HG02610 (cell line): Measurements from ENCODE around the gene UBE2B.
"Not testable (repeated sequence)": the region's sequence is repeated elsewhere in the genome, so short reads cannot be mapped to it uniquely, and the experiment has no call there.

Source experiments
- ATAC-seq: cut with Tn5 transposase; IDR thresholded peaks from one replicate; pipeline ENCODE4 v1.9.1; 2021; ENCODE audit warnings: mild to moderate bottlenecking, moderate library complexity; ENCODE audit not compliant: unreplicated experiment

Gene UBE2B

DNA sequence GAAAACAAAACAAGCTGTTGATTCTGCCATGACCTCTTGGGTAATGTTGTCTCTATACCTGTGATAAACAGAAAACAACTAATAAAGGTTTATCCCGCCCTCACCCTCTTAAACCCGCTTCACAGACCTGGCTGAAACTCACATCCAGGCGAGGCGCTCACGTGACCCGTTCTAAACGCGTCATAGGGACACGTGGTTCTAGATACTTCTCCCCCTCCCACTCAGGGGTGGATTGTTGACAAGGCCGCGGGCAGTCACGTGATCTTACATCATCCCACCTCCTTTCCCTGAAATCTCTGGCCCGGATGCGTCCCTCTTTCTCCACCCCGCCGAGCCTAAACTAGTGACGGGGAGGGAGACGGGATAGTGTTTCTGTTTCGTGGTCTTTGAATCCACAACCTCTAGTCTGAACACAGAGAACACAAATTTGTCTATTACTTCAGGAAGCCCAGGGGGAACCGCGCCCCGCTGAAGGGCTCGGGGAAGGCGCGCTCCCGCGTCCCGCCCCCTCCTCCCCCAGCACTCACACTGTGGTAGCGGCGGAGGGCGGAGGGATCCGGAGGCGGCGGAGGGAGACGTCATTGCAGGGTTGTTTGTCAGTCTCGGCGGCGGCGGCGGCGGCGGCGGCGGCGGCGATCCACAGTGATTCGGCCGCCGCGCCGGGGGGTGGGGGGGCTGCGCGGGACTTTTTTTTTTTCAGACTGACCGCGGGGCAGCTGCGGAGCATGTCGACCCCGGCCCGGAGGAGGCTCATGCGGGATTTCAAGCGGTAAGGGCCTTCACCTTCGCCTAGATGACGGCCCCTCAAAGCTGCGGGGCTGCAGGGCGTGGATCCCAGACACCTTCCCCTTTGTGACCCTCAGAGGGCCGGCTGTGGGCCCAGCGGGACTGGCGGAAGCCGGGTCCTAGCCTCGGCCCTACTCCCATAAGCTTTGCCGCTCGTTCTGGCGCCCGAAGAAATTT, at the start of gene UBE2B:
TSS of gene UBE2B (plus strand) at position 699 of the 963 bp plus-strand sequence. CDS start at position 726, 27 bp downstream.
- ATAC-seq, result peak; percentile 79

DNA sequence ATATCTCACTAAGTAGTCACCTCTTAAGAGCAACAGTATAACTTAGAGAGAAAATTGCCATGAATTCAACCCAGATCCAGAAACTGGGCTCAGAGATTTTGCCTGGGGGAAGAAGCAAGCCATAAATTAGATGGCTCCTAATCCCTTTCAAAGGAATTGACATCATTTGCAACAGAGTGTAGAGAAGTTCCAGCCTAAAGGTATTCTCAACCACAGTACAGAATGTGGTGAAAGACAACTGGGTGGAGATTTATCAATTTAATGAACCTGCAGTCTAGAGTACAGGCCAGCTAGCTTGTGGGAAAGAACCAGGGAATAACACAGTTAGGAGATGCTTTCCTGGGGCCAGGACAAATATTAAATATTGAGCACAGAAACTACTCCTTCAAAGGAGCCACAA, 44.0 kb upstream of the UBE2B start:
- no peak for ATAC-seq

DNA sequence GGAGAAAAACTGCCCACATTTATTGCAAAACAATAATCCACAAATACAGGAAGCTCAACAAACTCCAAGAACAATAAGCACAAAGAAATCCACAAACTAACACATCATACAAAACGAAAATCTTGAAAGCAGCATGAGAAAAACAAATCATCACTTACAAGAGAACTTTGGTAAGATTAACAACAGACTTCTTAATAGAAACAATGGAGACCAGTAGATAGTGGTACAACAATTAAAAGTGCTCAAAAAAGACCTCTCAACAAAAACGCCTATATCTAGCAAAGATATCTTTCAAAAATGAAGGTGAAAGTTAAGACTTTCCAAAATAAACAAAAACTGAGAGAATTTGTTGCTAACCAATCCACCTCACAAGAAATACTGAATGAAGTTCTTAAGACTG, 42.8 kb upstream of the UBE2B start:
- no peak for ATAC-seq

DNA sequence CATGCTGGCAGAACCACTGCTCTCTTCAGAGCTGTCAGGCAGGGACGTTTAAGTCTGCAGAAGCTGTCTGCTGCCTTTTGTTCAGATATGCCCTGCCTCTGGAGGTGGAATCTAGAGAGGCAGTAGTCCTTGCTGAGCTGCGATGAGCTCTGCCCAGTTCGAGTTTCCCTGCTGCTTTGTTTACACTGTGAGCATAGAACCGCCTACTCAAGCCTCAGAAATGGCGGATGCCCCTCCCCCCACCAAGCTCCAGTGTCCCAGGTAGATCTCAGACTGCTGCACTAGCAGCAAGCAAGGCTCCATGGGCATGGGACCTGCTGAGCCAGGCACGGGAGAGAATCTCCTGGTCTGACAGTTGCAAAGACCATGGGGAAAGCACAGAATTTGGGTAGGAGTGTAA, 34.5 kb upstream of the UBE2B start:
- ATAC-seq, result not testable (repeated sequence)

DNA sequence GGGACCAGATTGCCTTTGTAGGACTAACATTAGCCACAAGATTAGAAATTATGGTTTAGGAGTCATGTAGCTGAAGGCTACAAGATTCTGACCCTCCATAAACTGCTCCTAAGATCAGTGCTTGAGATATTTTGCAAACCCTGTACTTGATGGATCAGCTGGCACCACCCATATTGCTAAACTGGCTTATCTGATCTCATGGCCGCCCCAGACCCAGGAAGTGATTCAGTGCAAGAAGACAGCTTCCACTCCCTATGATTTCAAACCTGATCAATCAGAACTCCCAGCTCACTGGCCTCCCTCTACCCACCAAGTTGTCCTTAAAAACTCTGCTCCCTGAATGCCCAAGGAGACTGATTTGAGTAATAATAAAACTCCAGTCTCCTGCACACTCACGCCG, 27.9 kb upstream of the UBE2B start:
- not testable (repeated sequence) for ATAC-seq

DNA sequence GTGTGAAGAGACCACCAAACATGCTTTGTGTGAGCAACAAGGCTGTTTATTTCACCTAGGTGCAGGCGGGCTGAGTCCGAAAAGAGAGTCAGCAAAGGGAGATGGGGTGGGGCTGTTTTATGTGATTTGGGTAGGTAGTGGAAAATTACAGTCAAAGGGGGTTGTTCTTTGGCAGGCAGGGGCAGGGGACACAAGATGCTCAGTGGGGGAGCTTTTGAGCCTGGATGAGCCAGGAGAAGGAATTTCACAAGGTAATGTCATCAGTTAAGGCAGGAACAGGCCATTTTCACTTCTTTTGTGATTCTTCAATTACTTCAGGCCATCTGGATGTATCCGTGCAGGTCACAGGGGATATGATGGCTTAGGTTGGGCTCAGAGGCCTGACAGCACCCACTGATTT, 25.9 kb upstream of the UBE2B start:
- not testable (repeated sequence) for ATAC-seq

DNA sequence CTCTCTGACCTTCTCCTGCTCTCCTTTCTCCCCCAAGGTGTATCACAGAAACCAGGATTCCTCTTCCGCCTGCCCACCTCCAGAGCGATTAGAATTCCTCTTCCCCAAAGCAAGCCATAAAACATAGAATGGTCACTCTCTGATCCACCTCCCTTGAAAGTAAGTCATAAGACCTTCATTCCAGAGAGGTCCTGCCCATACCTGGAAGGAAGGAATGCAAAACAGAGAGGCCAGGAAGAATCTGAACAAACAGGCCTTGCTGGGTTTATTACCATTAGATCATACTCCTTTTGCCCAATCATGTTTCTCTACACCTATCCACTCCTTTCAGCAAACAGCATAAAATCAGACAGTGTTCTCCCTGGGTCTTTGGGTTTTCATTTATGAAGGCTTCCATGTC, 25.4 kb upstream of the UBE2B start:
- ATAC-seq, result no peak

DNA sequence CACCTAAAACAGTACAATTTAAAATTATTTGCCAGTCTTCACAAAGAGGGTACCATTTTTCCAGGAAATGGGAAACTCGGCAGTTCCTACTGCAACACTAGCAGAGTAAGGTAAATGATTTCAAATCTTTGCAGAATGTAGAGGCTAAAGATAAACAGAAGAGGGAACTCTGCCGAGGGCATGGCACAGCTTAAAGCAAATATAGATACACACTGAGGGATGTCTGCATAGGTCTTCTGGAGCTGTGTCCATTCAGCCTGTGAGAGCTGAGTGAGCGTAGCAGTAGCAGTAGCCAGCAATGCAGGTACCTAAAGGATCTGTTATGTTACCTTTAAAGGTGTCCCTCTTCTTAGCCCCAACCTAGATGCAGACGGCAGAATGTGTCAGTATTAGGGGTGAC, 21.9 kb upstream of the UBE2B start:
- ATAC-seq, result no peak

DNA sequence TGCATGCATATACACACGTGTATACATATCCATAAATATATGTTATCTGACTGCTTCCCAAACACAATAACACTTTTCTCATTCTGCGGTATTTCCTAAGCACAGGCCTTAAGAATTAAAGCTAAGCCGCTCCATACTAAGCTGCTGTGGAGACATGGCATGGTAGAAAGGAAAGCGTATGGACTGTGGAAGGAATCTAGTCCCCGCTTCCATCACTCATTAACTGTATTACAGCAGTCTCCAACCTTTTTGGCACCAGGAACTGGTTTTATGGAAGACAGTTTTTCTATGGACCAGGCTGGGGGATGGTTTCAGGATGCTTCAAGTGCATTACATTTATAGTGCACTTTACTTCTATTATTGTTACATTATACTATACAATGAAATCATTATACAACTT, 15.7 kb upstream of the UBE2B start:
- no peak for ATAC-seq

DNA sequence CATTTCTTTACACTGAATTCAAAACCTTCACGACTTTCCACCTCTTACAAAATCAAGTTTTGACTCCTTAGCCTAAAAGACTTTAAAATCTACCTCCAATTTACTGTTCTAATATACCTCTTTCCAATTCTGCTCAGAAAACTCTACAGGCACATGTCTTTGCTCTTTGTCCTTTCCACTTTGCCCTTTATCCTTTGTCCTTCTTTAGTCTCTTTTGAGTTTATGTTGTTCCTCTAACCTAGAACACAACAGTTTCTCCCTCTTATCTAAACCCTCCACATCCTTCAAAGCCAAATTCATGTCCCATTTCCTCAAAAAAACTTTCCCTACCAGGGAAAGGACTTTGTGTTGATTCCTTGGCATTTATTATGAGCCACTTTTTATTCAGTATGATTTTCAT, 5.8 kb upstream of the UBE2B start:
- ATAC-seq, result no peak

DNA sequence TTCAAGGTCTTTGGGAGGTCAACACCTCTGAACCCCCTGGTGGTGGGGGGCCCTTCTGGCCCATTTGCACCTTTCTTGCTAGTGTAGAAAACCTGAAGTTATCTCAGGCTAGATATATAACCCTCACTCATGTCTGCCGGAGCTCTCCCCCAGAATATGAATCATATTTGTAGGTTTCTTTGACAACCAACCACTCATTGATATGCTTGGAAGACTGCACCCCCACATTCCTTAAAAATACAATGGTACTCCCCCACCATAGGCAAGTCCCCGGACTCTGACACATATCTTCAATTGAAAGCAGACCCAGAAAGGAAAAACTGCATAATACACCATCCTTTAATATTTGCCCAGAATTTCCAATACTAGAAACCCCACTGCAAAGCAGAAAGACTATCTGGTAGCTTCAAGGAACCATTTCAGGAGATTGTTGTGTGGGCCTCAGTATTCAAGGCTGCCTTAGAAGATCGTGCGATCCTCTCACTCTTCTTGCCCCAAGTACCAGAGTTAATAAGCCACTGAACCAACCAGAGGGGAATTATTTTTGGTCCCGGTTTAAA, 978 bp upstream of the UBE2B start:
- peak; percentile 15 for ATAC-seq

DNA sequence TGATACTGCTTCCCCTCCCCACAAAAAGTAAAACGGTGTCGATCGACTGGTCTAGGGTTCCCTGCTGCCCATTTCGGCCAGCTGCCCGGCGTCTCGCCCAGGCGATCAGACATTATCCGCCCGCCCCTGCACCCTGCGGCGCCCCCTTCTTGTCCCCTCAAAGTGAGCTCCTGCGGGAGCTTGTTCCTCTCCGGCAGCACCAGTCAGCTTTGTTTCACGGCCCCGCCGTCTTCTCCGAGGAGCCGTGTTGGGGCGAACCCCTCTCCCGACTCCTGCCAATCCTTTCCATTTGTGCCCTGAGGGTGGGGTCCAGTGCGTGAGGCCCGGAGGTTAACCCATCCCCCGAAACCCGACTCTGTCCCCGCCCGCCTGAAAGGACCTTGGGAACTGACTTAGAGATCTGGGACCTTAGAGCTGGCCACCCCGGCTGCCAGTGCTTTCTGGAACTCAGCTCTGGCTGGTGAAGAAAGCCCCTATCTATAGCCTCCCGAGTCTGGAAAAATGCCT, 518 bp downstream of the UBE2B start:
- no peak for ATAC-seq

DNA sequence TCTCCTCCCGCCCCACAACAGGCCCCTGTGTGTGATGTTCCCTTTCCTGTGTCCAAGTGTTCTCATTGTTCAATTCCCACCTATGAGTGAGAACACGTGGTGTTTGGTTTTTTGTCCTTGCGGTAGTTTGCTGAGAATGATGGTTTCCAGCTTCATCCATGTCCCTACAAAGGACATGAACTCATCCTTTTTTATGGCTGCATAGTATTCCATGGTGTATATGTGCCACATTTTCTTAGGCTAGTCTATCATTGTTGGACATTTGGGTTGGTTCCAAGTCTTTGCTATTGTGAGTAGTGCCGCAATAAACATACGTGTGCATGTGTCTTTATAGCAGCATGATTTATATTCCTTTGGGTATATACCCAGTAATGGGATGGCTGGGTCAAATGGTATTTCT, 2.3 kb downstream of the UBE2B start:
- ATAC-seq, result not testable (repeated sequence)

DNA sequence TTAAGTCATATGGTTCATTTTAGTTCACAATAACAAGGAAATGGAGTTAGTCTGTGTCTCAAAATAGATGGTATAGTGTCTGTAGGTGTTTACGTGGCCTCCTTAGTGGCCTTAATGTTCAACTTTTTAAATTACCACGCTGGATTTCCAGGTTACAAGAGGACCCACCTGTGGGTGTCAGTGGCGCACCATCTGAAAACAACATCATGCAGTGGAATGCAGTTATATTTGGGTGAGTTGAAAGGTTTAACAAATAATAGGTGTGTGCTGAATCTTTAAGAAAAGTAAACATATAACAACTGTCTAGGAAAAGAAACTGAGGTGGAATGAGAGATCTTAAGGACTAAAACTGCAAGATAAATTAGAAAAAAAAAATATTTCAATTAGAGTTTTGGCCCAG, 2.9 kb downstream of the UBE2B start:
- ATAC-seq, result no peak

DNA sequence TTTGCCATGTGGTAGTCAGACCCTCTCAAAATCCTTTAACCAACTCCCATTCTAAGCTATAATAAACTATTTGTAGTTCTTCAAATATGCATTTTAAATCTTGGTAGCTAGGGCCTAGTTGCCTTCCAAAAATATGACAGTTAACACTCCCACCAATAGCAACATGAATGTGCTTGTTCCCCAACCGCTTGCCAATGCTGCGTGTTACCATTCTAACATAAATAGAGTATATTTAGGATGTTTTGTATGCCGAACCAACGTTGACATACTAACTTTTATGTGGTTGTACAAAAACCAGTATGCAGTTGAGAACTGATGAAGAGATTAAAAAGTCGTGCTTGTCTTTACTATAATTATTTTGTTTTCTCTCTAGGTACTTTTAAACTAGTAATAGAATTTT, 9.0 kb downstream of the UBE2B start:
- no peak for ATAC-seq

DNA sequence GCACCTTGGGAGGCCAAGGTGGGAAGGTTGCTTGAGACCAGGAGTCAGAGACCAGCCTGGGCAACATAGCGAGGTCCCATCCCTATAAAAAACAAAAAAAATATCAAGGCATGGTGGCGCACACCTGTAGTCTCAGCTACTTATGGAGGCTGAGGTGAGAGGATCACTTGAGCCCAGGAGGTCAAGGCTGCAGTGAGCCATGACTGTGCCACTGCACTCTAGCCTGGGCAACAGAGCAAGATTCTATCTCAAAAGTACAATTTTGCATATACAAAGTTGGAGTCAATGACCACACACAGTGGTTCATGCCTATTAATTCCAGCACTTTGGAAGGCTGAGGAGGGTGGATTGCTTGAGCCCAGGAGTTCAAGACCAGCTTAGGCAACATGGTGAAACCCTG, 10.8 kb downstream of the UBE2B start:
- ATAC-seq, result not testable (repeated sequence)

DNA sequence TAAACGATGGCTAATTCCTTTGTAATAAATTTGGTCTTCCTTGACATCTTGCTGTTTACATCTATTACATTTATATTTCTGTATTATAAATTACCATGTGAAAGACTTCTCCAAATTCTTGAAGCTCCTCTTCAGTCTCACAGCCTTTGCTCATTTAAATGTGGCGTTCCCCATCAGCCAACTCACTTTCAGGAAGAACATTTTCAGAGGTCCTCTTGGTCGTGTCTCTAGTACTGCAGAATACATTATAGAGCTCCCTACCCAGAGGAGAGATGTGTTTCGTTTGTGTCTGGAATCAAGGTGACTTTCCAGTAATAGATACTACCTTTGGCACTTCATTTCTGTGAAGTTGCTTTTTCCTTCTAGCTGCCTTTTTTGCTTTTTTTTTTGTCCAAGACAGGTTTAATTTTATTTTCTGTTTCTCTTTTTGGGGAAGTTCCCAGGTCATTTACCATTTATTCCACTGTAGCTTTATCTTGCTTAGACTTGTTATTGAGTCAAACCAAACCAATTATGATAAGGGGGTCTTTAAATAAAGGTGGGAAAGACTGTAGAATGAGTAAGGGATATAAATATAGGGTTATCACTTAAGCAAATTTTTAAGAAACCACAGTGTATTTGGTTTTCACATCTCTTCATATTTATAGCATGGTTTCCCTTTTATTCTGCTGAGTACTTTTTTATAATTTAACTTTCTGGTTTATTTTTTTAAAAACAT, 12.8 kb downstream of the UBE2B start:
- peak; percentile 54 for ATAC-seq

DNA sequence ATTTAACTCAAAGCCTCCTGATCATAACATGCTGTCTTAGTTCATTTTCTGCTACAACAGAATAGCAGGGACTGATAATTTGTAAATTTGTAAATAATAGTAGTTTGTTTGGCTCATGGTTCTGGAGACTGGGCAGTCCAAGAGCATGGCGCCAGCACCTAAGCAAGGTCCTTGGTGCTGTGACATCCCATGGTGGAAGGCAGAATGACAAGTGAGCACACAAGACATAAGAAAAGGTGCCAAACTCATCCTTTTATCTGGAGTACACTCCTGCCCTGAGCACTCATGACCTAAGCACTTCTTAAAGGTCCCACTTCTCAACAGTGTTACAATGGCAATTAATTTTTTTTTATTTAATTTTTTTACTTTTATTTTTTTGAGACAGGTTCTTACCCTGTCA, 16.1 kb downstream of the UBE2B start:
- no peak for ATAC-seq

DNA sequence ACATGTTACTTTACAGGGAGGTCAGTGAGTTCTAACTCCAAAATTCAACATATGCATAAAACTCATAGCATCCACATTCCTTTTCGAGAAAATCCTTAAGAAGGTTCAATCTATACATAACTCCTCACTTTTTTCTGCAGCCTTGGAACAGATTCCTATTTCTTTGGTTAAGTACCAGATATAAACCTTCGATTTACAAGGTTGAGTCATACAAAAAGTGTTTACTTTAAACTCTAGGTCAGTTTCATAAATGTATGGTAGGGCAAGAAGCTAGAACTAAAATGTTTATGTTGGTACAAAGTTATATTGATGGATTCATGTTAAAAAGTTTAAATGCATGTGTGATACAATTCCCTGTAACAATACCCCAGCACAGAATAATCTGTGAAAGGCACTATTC, 20.9 kb downstream of the UBE2B start:
- ATAC-seq, result no peak

DNA sequence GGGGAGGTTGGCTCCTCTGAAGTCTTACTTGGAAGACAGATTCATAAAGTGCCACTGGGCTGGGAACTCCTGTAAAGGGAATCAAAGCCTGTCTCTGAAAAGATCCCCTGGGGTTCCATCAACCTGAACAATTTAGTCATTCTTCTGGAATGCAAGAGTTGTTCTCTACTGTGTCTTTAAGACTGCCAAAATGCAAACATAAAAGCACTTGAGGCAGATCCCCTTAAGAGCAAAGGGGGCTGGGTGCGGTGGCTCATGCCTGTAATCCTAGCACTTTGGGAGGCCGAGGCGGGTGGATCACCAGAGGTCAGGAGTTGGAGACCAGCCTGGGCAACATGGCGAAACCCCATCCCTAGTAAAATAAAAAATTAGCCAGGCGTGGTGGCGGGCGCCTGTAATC, 23.6 kb downstream of the UBE2B start:
- no peak for ATAC-seq

DNA sequence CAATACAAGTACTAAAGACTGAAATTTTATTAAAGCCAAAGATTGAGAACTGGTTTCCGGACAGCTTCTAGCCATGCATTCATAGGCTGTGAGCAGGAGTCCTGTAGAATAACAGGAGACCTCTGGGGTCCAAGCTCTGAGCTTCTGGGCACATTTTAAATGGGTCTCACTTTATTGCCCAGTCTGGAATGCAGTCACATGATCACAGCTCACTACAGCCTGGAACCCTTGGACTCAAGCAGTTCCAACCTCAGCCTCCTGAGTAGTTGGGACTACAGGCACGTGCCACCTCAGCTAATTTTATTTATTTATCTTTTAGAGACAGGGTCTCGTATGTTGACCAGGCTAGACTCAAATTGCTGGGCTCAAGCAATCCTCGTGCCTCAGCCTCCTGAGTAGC, 24.9 kb downstream of the UBE2B start:
- ATAC-seq, result no peak

DNA sequence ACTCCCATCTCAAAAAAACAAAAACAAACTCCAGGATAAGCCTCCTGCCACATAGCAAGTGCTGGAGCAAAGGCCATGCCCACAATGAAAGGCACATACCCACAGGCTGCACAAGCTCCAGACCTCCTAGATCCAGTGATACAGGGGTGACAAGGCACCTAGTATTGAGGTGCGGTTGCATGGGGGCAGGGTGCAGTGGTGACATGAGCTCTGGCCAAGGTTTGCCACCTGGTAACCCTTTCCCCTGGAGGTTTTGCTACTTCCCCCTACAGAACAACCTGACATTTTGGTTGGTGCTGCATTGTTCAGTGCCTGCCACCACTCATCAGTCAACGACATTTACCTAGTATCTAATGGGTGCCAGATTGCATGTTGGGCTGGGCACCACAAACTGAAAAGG, 25.8 kb downstream of the UBE2B start:
- ATAC-seq, result no peak
